ENCODE data around the gene JAK3. TPM values are rescaled to one million over a fixed set of nuclear protein-coding genes. Genes with fewer than 3 reads are reported as not detected.

The JAK3 gene
- total and polyA plus RNA-seq, 2 of the 4 experiments (the other 2 are of a cell fraction) = 0.36 to 1.5 TPM

DNA sequence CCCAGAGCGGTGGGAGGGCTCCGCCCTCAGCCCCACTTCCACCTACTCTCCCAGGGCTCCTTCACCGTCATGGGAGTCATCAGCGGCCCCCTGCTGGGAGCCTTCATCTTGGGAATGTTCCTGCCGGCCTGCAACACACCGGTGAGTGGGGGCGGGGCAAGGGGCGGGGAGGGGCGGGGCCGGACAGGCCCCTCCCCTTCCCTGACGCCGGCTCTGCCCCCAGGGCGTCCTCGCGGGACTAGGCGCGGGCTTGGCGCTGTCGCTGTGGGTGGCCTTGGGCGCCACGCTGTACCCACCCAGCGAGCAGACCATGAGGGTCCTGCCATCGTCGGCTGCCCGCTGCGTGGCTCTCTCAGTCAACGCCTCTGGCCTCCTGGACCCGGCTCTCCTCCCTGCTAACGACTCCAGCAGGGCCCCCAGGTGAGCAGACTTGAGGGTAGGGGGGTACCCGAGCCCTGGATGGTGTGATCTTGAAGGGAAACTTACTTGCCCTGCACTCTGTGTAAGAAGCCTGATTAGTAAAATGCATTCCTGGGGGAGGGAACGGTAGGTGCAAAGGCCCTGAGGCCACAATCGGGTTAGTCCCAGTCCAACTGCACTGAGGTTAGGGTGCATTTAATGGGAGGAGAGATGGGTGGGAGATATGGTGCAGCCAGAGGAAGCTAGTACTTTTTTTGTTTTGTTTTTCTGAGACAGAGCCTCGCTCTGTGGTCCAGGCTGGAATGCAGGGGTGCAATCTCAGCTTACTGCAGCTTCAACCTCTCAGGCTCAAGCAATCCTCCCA lies 36.0 kb upstream of the JAK3 start:
- H3K9me3 ChIP-seq (ENCODE audit: control insufficient read depth, insufficient read depth, low read length) = no peaks in the 10 kb centered on the region
- intact Hi-C loops (cut with micrococcal nuclease) = no loop called here
- no TSS peak for BruUV-seq (replicated peaks)

More for the DNA sequence above, 36.0 kb upstream of the JAK3 start:
- H3K9me1 ChIP-seq (ENCODE audit: insufficient read depth, low read length) = no peaks in the 10 kb centered on the region
- no peak overlapping the region for H2BK15ac ChIP-seq (ENCODE audit: low read depth, low read length)
- H3K79me1 ChIP-seq (ENCODE audit: low read depth in 1 of 2, low read length in 2 of 2) = no peaks in the 10 kb centered on the region
- H2AK9ac ChIP-seq (replicated peaks; ENCODE audit: low read depth, low read length, poor library complexity) = no peak overlapping the region
- ATAC-seq (ENCODE audit: low read depth) (no peak), DNase-seq (no peak)
- no peak overlapping the region for H2BK5ac ChIP-seq (ENCODE audit: low read depth, low read length, poor library complexity, severe bottlenecking)
- no peak overlapping the region for H2BK20ac ChIP-seq (ENCODE audit: low read depth, low read length)
- H3K9ac ChIP-seq (ENCODE audit: low read depth, low read length) = no peak overlapping the region
- 77% methylated on average over 26 of the region's 33 CpGs; no CpG with 5 or more reads in 1 of the 2 experiments for WGBS, 2 experiments (ENCODE audit: extremely low coverage in 2 of 2, insufficient read length in 1 of 2)
- no peak overlapping the region for H3K18ac ChIP-seq (ENCODE audit: low read depth, low read length)
- no peaks in the 10 kb centered on the region for H3K4me1 ChIP-seq (ENCODE audit: control insufficient read depth, insufficient read depth, low read length)
- POLR2A ChIA-PET (ENCODE audit: unreplicated experiment) = no interaction called here
- H3K4ac ChIP-seq (ENCODE audit: low read depth, low read length) = no peak overlapping the region
- no peaks in the 10 kb centered on the region for H3K36me3 ChIP-seq (ENCODE audit: control insufficient read depth, insufficient read depth, low read length)
- dilution Hi-C loops (cut with HindIII; ENCODE audit: low sequenced_read_pairs, unreplicated experiment) = no loop called here
- no peak overlapping the region for H4K5ac ChIP-seq (ENCODE audit: low read depth, low read length)
- TF ChIP-seq CHD1 (IDR thresholded peaks at IDR 0.05; ENCODE audit: low read depth, low read length) (no peak), SMC3 (IDR thresholded peaks at IDR 0.05; ENCODE audit: low read depth, low read length) (no peak), BHLHE40 (IDR thresholded peaks at IDR 0.05; ENCODE audit: low read depth, low read length) (no peak), RFX5 (IDR thresholded peaks at IDR 0.05; ENCODE audit: low read depth, low read length) (no peak), MXI1 (IDR thresholded peaks at IDR 0.05; ENCODE audit: borderline replicate concordance, low read depth, low read length) (no peak), CEBPB (IDR thresholded peaks at IDR 0.05; ENCODE audit: low read depth, low read length) (no peak)
- TF ChIP-seq, protein P1, sequence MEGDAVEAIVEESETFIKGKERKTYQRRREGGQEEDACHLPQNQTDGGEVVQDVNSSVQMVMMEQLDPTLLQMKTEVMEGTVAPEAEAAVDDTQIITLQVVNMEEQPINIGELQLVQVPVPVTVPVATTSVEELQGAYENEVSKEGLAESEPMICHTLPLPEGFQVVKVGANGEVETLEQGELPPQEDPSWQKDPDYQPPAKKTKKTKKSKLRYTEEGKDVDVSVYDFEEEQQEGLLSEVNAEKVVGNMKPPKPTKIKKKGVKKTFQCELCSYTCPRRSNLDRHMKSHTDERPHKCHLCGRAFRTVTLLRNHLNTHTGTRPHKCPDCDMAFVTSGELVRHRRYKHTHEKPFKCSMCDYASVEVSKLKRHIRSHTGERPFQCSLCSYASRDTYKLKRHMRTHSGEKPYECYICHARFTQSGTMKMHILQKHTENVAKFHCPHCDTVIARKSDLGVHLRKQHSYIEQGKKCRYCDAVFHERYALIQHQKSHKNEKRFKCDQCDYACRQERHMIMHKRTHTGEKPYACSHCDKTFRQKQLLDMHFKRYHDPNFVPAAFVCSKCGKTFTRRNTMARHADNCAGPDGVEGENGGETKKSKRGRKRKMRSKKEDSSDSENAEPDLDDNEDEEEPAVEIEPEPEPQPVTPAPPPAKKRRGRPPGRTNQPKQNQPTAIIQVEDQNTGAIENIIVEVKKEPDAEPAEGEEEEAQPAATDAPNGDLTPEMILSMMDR (conservative IDR thresholded peaks at IDR 0.05; ENCODE audit: low read depth, low read length) = no peak
- no peak overlapping the region for H3K14ac ChIP-seq (replicated peaks; ENCODE audit: low read depth, low read length)
- no peak overlapping the region for H2BK120ac ChIP-seq (ENCODE audit: low read depth, low read length)
- in situ Hi-C loops (cut with MboI; ENCODE audit: low sequenced_read_pairs) = no loop called here
- no peak overlapping the region for H3K23ac ChIP-seq (ENCODE audit: low read depth, low read length)
- H3K27me3 ChIP-seq (ENCODE audit: control insufficient read depth, insufficient read depth, low read length) = peaks cover 3% of the 10 kb centered on the region
- no peak overlapping the region for H3K4me3 ChIP-seq (ENCODE audit: insufficient read depth, low read depth, low read length)
- H4K20me1 ChIP-seq (ENCODE audit: insufficient read depth, low read length) = no peaks in the 10 kb centered on the region
- no peak overlapping the region for H3K4me2 ChIP-seq (ENCODE audit: low read depth, low read length)
- no peak overlapping the region for H2AK5ac ChIP-seq (ENCODE audit: low read depth, low read length)
- no peak overlapping the region for H4K91ac ChIP-seq (ENCODE audit: insufficient read depth, low read depth, low read length)
- CTCF ChIA-PET = no interaction called here
- no peak overlapping the region for H3K56ac ChIP-seq (ENCODE audit: extremely low read depth, insufficient read depth, low read length)
- no peak overlapping the region for H3K27ac ChIP-seq (ENCODE audit: insufficient read depth, low read length)
- no peak overlapping the region for H4K8ac ChIP-seq (ENCODE audit: low read depth in 2 of 2, low read length in 2 of 2)
- H2AFZ ChIP-seq (replicated peaks; ENCODE audit: low read length, poor library complexity) = no peak overlapping the region
